Ovary (tissue), 9 donors: Measurements from ENCODE around the gene RALGPS1. TPM values are rescaled to one million over a fixed set of nuclear protein-coding genes. Genes with fewer than 3 reads are reported as not detected.

Experiments used
- DNase-seq, 5 donors: peaks; one replicate each; pipeline ENCODE4 v3.0.0-alpha.2; 2019 to 2020
- H3K27ac ChIP-seq, 2 donors: fragments of 200-600 bp; one replicate each; pipeline versions ENCODE4 v1.5.1 to v1.8.0; 2019 to 2022
- H3K27me3 ChIP-seq: fragments of 200-600 bp; one replicate; pipeline ENCODE4 v1.8.0; 2022
- H3K36me3 ChIP-seq: fragments of 200-600 bp; sonication (generic); one replicate; pipeline ENCODE4 v1.5.1; 2019
- H3K4me1 ChIP-seq: one replicate; pipeline ENCODE4 v1.8.1; 2013; ENCODE audit warnings: mild to moderate bottlenecking, moderate library complexity; ENCODE audit not compliant: insufficient read depth
- H3K4me3 ChIP-seq: fragments of 200-600 bp; sonication (generic); one replicate; pipeline ENCODE4 v1.5.1; 2017
- H3K9me3 ChIP-seq, 2 donors: fragments of 200-600 bp in 1 of 2; sonication (generic) in 1 of 2; one replicate each; pipeline versions ENCODE4 v1.5.1 to v1.8.1; 2013 to 2019; ENCODE audit warnings: mild to moderate bottlenecking in 1 of 2, moderate library complexity in 1 of 2
- EP300 ChIP-seq: sonication (generic); formaldehyde crosslinking; IDR thresholded peaks from one replicate; pipeline ENCODE4 v1.6.1; 2017; ENCODE audit warnings: antibody characterized with exemption
- POLR2A ChIP-seq: fragments of 450-650 bp; IDR thresholded peaks from one replicate; pipeline ENCODE4 v1.6.1; 2017; ENCODE audit warnings: antibody characterized with exemption, mild to moderate bottlenecking, moderate library complexity
- WGBS, 3 donors: extraction: QIAGEN DNeasy Blood & Tissue Kit in 1 of 3; methylation state at CpG; one replicate each; pipeline versions ENCODE4 v1.1.5 to v1.1.7; 2013 to 2017; 5-methylcytosine and 5-hydroxymethylcytosine counted together
- intact Hi-C, 4 donors: fragments of 100-400 bp; cut with DNase I; formaldehyde crosslinking; loops; one replicate each; pipeline versions ENCODE4 v1.11.0 to v1.15.1; 2022 to 2023
- polyA plus RNA-seq, 2 donors: library from polyadenylated mRNA; stranded (reverse); fragments of 200-250 nt in 1 of 2; fragments of 350-450 nt in 1 of 2; fragmentation: Illumina TruSeq in 1 of 2; extraction: RNeasy Lipid Tissue Mini Kit (QIAGEN cat#74804) in 1 of 2; gene quantifications; one replicate each; pipeline ENCODE4 v1.2.3, GENCODE V29; 2013 to 2014
- total RNA-seq, 7 donors: library from RNA; depleted of rRNA in 2 of 7; stranded (reverse); fragments of >200 nt in 2 of 7; fragmentation: NEBNext Ultra II Directional in 3 of 7; extraction: Animal tissue kit (Norgen Biotek cat#: 25700) in 3 of 7; gene quantifications; one replicate each; pipeline versions ENCODE4 v1.1.0 to v1.2.4, GENCODE V29; 2016 to 2023
- TF ChIP-seq, protein P1 (sequence below), 3 donors: fragments of 450-650 bp in 2 of 3; fragments of 200-600 bp in 1 of 3; IDR thresholded peaks; one replicate each; pipeline versions ENCODE4 v1.5.1 to v1.8.0; 2016 to 2022; ENCODE audit warnings: antibody characterized with exemption in 3 of 3, mild to moderate bottlenecking in 1 of 3
- donor health status: DM: no; HTN: no; CAD: no; lungs with moderate emphysema.
- donor health status: DM: no; HTN: no; CAD: no.
- donor health status: Bipolar disorder and iron deficiency.
- donor health status: DM: yes; HTN: yes; CAD: no.
- donor health status: DM: no; HTN: no; CAD: no.
- donor health status: DM: yes; HTN: yes; CAD: no.

RALGPS1 gene
- total and polyA plus RNA-seq, 9 donors: 2.3 to 13.1 (median 6.9) TPM

DNA sequence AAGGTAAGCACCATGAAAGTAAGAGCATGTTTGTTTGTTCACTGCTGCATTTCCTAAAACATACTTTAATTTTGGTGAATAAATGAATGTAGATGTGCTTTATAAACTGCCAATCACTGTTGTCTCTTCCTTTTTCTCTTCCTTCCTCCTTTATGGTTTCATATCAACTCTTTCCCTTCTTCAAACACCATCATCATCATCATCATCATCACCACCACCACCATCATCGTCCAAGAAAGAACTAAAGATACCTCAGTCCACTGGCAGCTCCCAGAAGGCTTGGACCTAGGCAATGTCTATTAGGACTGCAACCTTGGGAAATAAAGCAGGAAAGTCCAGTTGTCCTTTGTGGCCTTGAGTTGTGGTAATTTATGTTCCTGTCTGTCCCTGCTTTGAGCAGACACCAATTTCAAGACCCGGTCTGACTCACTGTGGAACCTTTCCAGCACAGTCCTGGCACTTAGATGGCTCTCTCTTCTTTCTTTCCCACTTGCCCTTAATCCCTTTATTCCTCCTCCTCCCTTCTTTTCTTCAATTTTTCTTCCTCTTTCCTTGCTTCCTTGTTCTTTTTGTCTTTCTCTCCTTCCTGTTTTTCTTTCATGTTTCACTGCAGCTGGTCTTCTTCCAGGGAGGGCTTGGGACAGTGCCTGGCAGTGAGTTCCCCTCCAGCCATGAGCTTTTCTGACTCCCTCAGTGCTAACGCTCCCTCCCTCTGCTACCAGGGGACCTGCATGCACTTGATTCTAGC is 108.5 kb downstream of the RALGPS1 start:
- no peaks in the 10 kb centered on the region for H3K27me3 ChIP-seq
- no peaks in the 10 kb centered on the region for H3K9me3 ChIP-seq
- peaks cover 15% of the 10 kb centered on the region for H3K4me1 ChIP-seq
- intact Hi-C loops: no loop called here
- DNase-seq: peak; percentile 58 to 83 (median 66)
- no peaks in the 10 kb centered on the region for H3K36me3 ChIP-seq
- no peak overlapping the region for H3K4me3 ChIP-seq
- TF ChIP-seq, protein P1, sequence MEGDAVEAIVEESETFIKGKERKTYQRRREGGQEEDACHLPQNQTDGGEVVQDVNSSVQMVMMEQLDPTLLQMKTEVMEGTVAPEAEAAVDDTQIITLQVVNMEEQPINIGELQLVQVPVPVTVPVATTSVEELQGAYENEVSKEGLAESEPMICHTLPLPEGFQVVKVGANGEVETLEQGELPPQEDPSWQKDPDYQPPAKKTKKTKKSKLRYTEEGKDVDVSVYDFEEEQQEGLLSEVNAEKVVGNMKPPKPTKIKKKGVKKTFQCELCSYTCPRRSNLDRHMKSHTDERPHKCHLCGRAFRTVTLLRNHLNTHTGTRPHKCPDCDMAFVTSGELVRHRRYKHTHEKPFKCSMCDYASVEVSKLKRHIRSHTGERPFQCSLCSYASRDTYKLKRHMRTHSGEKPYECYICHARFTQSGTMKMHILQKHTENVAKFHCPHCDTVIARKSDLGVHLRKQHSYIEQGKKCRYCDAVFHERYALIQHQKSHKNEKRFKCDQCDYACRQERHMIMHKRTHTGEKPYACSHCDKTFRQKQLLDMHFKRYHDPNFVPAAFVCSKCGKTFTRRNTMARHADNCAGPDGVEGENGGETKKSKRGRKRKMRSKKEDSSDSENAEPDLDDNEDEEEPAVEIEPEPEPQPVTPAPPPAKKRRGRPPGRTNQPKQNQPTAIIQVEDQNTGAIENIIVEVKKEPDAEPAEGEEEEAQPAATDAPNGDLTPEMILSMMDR (IDR thresholded peaks at IDR 0.05): no peak
- TF ChIP-seq EP300: no peak
- WGBS, 3 donors: 6 to 39% (median 39%) methylated on average over 3 of the region's 3 CpGs
- peak overlapping the region in 1 of 2 donors; percentile 89 for H3K27ac ChIP-seq

DNA sequence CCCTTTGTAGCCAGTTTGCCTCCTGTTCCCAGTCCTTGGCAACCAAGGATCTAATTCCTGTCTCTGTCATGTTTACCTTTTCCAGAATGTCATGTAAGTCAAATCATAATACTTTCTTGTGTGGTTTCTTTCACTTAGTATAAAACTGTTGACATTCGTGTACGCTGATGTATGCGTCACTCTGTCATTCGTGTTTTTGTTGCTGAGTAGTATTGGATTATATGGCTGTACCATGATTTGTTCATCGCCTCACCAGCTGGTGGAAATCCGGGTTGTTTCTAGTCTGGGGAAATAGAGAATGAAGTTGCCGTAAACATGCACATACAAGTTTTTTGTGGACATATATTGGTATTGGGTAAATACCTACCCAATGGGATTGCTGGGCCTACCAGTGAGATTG is 110.5 kb downstream of the RALGPS1 start:
- no peak for DNase-seq
- intact Hi-C loops: no loop called here
- 96% methylated on average over 7 of the region's 7 CpGs for WGBS, 3 donors
- H3K4me3 ChIP-seq: no peak overlapping the region
- no peaks in the 10 kb centered on the region for H3K27me3 ChIP-seq
- H3K9me3 ChIP-seq: no peaks in the 10 kb centered on the region
- peaks cover 15% of the 10 kb centered on the region for H3K4me1 ChIP-seq
- no peaks in the 10 kb centered on the region for H3K36me3 ChIP-seq
- TF ChIP-seq, protein P1 (IDR thresholded peaks at IDR 0.05): no peak
- no peak for TF ChIP-seq POLR2A
- no peak for TF ChIP-seq EP300
- no peak overlapping the region for H3K27ac ChIP-seq

DNA sequence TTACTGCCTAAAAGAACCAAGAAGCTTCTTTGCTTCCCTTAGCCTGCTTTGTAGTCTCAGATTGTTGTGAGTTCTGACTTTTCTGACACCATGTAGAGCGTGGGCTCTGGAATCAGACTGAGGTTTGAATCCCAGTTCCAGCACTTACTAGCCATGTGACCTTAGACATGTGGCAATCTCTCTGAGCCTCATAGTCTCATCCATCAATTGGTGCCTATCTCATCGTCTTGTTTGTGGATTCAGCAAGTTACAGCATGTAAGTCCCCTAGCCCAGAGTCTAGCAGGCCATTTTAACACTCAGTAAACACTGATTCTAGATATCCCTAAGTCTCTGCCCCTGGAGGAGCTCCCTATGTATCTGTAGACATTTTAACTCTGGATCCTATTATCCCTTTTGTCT is 113.1 kb downstream of the RALGPS1 start:
- no peaks in the 10 kb centered on the region for H3K9me3 ChIP-seq
- no peak for TF ChIP-seq POLR2A
- no peak for TF ChIP-seq EP300
- TF ChIP-seq, protein P1 (IDR thresholded peaks at IDR 0.05): no peak
- H3K4me1 ChIP-seq: peaks cover 7% of the 10 kb centered on the region
- no peak overlapping the region for H3K27ac ChIP-seq
- intact Hi-C loops: no loop called here
- H3K4me3 ChIP-seq: no peak overlapping the region
- H3K36me3 ChIP-seq: no peaks in the 10 kb centered on the region
- H3K27me3 ChIP-seq: no peaks in the 10 kb centered on the region
- WGBS, 3 donors: 90 to 94% (median 92%) methylated on average over 2 of the region's 2 CpGs
- no peak for DNase-seq

DNA sequence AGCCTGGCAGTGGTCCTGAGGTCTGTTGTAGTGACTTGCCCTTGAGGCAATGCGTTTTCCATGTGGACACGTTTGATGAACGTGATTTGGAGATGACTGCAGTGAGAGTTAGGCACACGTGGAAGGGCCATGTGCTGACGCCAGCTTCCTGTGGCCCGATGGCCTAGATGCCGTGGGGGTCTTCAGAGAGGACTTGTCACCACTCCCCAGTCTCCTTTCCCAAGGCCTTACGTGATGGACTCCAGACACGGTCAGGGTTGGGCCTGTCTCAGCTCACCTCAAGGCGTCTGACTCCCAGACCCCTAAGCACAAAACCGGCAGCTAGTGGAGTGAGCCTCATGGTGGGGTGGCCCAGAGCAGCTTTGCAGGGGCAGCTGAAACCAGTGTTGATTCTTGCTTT is 115.0 kb downstream of the RALGPS1 start:
- no peak for DNase-seq
- no peaks in the 10 kb centered on the region for H3K9me3 ChIP-seq
- no peak overlapping the region for H3K27ac ChIP-seq
- intact Hi-C loops: loop anchor here in 1 of 4 donors (1.0 kb wide), 1 partner anchor 21 kb away; no protein-coding TSS in a partner anchor
- 92 to 95% (median 93%) methylated on average over 11 of the region's 11 CpGs for WGBS, 3 donors
- no peak for TF ChIP-seq POLR2A
- TF ChIP-seq EP300: no peak
- TF ChIP-seq, protein P1 (IDR thresholded peaks at IDR 0.05): no peak
- no peaks in the 10 kb centered on the region for H3K36me3 ChIP-seq
- H3K4me1 ChIP-seq: no peaks in the 10 kb centered on the region
- H3K4me3 ChIP-seq: no peak overlapping the region
- no peaks in the 10 kb centered on the region for H3K27me3 ChIP-seq
